ENCODE results near the gene LONRF2.

DNA sequence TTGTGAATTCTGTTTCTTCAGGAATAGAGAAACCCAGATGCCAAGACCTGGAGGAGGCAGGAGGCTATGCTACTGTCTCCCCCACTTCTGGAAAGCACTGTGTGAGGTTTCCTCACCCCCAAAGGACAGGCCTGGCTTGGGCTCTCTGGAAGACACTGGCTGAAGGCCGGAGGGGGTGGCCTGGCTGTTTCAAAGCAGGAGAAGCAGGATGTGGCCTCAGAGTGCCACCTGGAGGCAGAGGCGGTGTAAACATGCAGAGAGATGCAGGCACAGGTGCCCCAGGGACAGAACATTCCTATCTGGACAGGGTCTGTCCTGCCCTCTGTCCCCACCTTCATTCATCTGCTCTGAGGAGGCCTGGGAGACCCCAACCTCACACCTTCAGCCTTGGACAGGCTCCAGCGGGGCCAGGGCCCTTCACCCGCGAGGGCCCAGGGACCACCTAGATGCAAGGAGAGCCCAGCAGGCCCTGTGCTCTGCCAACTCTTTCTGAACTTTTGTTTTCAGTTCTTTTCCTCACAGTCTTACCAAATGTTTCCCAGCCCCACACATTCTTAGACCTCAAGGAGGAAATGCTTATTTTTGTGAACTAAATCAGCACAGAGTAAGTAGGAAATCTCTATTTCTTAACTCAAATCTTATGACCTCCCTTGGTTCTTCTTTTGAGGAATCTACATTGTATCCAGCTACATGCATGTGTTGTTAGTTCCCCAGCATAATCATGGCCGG lies 79.2 kb downstream of the LONRF2 start:
- TF ChIP-seq, protein P1, sequence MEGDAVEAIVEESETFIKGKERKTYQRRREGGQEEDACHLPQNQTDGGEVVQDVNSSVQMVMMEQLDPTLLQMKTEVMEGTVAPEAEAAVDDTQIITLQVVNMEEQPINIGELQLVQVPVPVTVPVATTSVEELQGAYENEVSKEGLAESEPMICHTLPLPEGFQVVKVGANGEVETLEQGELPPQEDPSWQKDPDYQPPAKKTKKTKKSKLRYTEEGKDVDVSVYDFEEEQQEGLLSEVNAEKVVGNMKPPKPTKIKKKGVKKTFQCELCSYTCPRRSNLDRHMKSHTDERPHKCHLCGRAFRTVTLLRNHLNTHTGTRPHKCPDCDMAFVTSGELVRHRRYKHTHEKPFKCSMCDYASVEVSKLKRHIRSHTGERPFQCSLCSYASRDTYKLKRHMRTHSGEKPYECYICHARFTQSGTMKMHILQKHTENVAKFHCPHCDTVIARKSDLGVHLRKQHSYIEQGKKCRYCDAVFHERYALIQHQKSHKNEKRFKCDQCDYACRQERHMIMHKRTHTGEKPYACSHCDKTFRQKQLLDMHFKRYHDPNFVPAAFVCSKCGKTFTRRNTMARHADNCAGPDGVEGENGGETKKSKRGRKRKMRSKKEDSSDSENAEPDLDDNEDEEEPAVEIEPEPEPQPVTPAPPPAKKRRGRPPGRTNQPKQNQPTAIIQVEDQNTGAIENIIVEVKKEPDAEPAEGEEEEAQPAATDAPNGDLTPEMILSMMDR (IDR thresholded peaks at IDR 0.05) = peak; percentile 31 to 74 (median 56)
- TF ChIP-seq POLR2A (IDR thresholded peaks at IDR 0.05) = no peak

All from uterus (tissue), 2 donors.